ENCODE results near the gene FHOD1. TPM values are rescaled to one million over a fixed set of nuclear protein-coding genes. Genes with fewer than 3 reads are reported as not detected.
A peak's percentile ranks its signal among the peaks of the same experiment; 100 is the strongest.

The FHOD1 gene
- polyA plus RNA-seq, 2 donors, result 6.3 to 11.4 TPM

GRCh38 chr16:67252609-67253497 is 5.6 kb upstream of the FHOD1 start:
- H3K36me3 ChIP-seq (ENCODE audit: control insufficient read depth in 2 of 2, insufficient read depth in 2 of 2, low read length in 1 of 2), result no peaks in the 10 kb centered on the region
- no peaks in the 10 kb centered on the region for H3K9me3 ChIP-seq (ENCODE audit: control insufficient read depth in 2 of 2, insufficient read depth in 1 of 2, low read depth in 1 of 2, low read length in 1 of 2)
- peaks cover 0 to 8% of the 10 kb centered on the region in 2 donors for H3K27me3 ChIP-seq (ENCODE audit: control insufficient read depth in 1 of 2, insufficient read depth in 2 of 2, low read length in 2 of 2)
- no peak overlapping the region for H3K27ac ChIP-seq (ENCODE audit: low read depth in 2 of 2, low read length in 1 of 2)
- peaks cover 2 to 12% of the 10 kb centered on the region in 2 donors for H3K4me1 ChIP-seq (ENCODE audit: control insufficient read depth in 2 of 2, insufficient read depth in 2 of 2, low read length in 1 of 2)
- H3K4me3 ChIP-seq (ENCODE audit: low read depth in 1 of 2, low read length in 2 of 2), result no peak overlapping the region
- WGBS, 2 donors, result 86 to 94% methylated on average over 4 of the region's 4 CpGs

DNA sequence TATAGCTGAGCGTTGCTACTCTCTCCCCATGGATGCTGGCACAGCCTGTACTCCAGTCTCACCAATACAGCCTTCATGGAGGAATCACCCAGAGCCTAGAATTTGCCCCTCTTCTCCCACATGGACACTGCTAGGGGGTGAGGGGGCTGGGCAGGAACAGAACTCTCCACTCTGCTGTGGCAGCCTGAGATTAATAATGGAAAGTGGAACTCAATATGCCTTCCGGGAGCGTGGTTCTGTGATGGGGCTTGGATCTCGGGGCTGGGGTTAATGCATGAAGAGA is 2.7 kb upstream of the FHOD1 start:
- peaks cover 5 to 24% of the 10 kb centered on the region in 2 donors for H3K4me1 ChIP-seq (ENCODE audit: control insufficient read depth in 2 of 2, insufficient read depth in 2 of 2, low read length in 1 of 2)
- no peak overlapping the region for H3K4me3 ChIP-seq (ENCODE audit: low read depth in 1 of 2, low read length in 2 of 2)
- H3K27me3 ChIP-seq (ENCODE audit: control insufficient read depth in 1 of 2, insufficient read depth in 2 of 2, low read length in 2 of 2), result peaks cover 0 to 8% of the 10 kb centered on the region in 2 donors
- H3K9me3 ChIP-seq (ENCODE audit: control insufficient read depth in 2 of 2, insufficient read depth in 1 of 2, low read depth in 1 of 2, low read length in 1 of 2), result no peaks in the 10 kb centered on the region
- 69 to 77% methylated on average over 4 of the region's 4 CpGs for WGBS, 2 donors
- no peak overlapping the region for H3K27ac ChIP-seq (ENCODE audit: low read depth in 2 of 2, low read length in 1 of 2)
- H3K36me3 ChIP-seq (ENCODE audit: control insufficient read depth in 2 of 2, insufficient read depth in 2 of 2, low read length in 1 of 2), result no peaks in the 10 kb centered on the region

GRCh38 chr16:67249178-67250044 is 2.1 kb upstream of the FHOD1 start:
- H3K9me3 ChIP-seq (ENCODE audit: control insufficient read depth in 2 of 2, insufficient read depth in 1 of 2, low read depth in 1 of 2, low read length in 1 of 2), result no peaks in the 10 kb centered on the region
- no peaks in the 10 kb centered on the region for H3K36me3 ChIP-seq (ENCODE audit: control insufficient read depth in 2 of 2, insufficient read depth in 2 of 2, low read length in 1 of 2)
- peak overlapping the region; percentile 24 to 27 for H3K4me3 ChIP-seq (ENCODE audit: low read depth in 1 of 2, low read length in 2 of 2)
- no peak overlapping the region for H3K27ac ChIP-seq (ENCODE audit: low read depth in 2 of 2, low read length in 1 of 2)
- WGBS, 2 donors, result 21 to 23% methylated on average over 22 of the region's 22 CpGs
- H3K27me3 ChIP-seq (ENCODE audit: control insufficient read depth in 1 of 2, insufficient read depth in 2 of 2, low read length in 2 of 2), result peaks cover 0 to 8% of the 10 kb centered on the region in 2 donors
- H3K4me1 ChIP-seq (ENCODE audit: control insufficient read depth in 2 of 2, insufficient read depth in 2 of 2, low read length in 1 of 2), result peaks cover 9 to 28% of the 10 kb centered on the region in 2 donors

DNA sequence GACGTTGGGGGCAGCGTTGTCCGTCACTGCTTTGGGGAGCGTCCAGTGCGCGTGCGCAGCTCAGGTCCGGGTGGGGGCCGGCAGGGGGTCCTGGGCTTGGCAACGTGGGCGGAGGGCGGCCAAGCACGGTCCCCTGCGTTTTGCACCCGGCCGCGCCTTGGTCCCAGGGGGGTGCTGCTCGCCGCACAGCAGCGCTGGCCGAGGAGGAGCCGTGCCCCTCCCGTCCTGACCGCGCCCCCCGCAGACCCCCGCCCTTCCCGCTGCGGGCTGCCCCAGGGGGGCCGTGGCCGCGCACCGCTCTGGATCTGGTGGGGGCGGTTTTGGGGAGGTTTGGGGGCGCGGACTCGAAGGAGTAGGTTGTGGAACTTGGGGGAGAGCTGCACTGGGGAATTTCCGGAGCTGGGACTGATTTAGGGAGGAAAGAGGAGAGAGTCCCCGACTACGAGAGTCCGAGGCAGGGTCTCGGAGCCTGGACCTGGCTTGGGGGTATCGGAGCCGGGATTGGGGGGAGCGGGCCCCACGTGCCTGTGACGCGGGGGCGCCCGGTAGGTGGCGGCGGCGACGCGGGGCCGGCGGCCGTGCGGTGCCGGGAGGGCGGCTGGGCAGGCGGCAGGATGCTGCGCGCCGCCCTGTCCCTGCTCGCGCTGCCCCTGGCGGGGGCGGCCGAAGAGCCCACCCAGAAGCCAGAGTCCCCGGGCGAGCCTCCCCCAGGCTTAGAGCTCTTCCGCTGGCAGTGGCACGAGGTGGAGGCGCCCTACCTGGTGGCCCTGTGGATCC is 1.3 kb upstream of the FHOD1 start, which contains the start of gene SLC9A5:
TSS of gene SLC9A5 (plus strand) at position 579 of the 777 bp plus-strand sequence. CDS start at position 615, 36 bp downstream.
- Histone ChIP-seq H3K27ac (ENCODE audit: low read depth in 2 of 2, low read length in 1 of 2) (no peak within 1 kb of the TSS), H3K4me3 (ENCODE audit: low read depth in 1 of 2, low read length in 2 of 2) (peak within 1 kb of the TSS; percentile 24 to 27), H3K27me3 (ENCODE audit: control insufficient read depth in 1 of 2, insufficient read depth in 2 of 2, low read length in 2 of 2) (peaks cover 0 to 8% of the 10 kb centered on the region in 2 donors), H3K36me3 (ENCODE audit: control insufficient read depth in 2 of 2, insufficient read depth in 2 of 2, low read length in 1 of 2) (no peaks in the 10 kb centered on the region), H3K4me1 (ENCODE audit: control insufficient read depth in 2 of 2, insufficient read depth in 2 of 2, low read length in 1 of 2) (peaks cover 9 to 28% of the 10 kb centered on the region in 2 donors), H3K9me3 (ENCODE audit: control insufficient read depth in 2 of 2, insufficient read depth in 1 of 2, low read depth in 1 of 2, low read length in 1 of 2) (no peaks in the 10 kb centered on the region)
- 0 to 1% methylated on average over 62 to 75 of the region's 75 CpGs for WGBS, 2 donors

DNA sequence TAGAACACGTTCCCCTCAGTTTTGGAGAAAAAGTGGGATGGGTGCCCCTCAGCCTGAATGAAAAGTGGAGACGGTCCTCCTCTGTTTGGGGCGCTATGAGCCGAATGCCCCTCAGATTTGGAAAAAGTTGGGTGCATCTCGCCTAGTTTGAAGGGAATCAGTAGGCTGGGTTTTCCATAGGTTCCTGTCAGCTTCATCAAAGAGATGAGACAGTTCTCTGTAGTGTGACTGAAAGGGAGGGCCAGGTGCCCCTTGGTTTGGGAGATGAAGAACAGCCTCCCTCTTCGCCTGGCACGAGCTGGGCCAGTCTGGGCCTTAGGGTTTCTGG is 756 bp upstream of the FHOD1 start:
- WGBS, 2 donors, result 5 to 6% methylated on average over 7 of the region's 7 CpGs
- Histone ChIP-seq H3K4me1 (ENCODE audit: control insufficient read depth in 2 of 2, insufficient read depth in 2 of 2, low read length in 1 of 2) (peaks cover 9 to 28% of the 10 kb centered on the region in 2 donors), H3K27ac (ENCODE audit: low read depth in 2 of 2, low read length in 1 of 2) (no peak overlapping the region), H3K9me3 (ENCODE audit: control insufficient read depth in 2 of 2, insufficient read depth in 1 of 2, low read depth in 1 of 2, low read length in 1 of 2) (no peaks in the 10 kb centered on the region), H3K36me3 (ENCODE audit: control insufficient read depth in 2 of 2, insufficient read depth in 2 of 2, low read length in 1 of 2) (no peaks in the 10 kb centered on the region), H3K27me3 (ENCODE audit: control insufficient read depth in 1 of 2, insufficient read depth in 2 of 2, low read length in 2 of 2) (peaks cover 0 to 8% of the 10 kb centered on the region in 2 donors), H3K4me3 (ENCODE audit: low read depth in 1 of 2, low read length in 2 of 2) (peak overlapping the region; percentile 24 to 27)

GRCh38 chr16:67246756-67247191 is 507 bp downstream of the FHOD1 start:
- Histone ChIP-seq H3K4me3 (ENCODE audit: low read depth in 1 of 2, low read length in 2 of 2) (peak overlapping the region; percentile 51 to 70), H3K36me3 (ENCODE audit: control insufficient read depth in 2 of 2, insufficient read depth in 2 of 2, low read length in 1 of 2) (no peaks in the 10 kb centered on the region), H3K27me3 (ENCODE audit: control insufficient read depth in 1 of 2, insufficient read depth in 2 of 2, low read length in 2 of 2) (peaks cover 0 to 8% of the 10 kb centered on the region in 2 donors), H3K27ac (ENCODE audit: low read depth in 2 of 2, low read length in 1 of 2) (peak overlapping the region; percentile 84), H3K4me1 (ENCODE audit: control insufficient read depth in 2 of 2, insufficient read depth in 2 of 2, low read length in 1 of 2) (peaks cover 9 to 28% of the 10 kb centered on the region in 2 donors), H3K9me3 (ENCODE audit: control insufficient read depth in 2 of 2, insufficient read depth in 1 of 2, low read depth in 1 of 2, low read length in 1 of 2) (no peaks in the 10 kb centered on the region)
- WGBS, 2 donors, result 0% methylated on average over 26 of the region's 26 CpGs

- peaks cover 9 to 28% of the 10 kb centered on the region in 2 donors for H3K4me1 ChIP-seq (ENCODE audit: control insufficient read depth in 2 of 2, insufficient read depth in 2 of 2, low read length in 1 of 2)
- 1% methylated on average over 47 to 48 of the region's 48 CpGs for WGBS, 2 donors
- H3K9me3 ChIP-seq (ENCODE audit: control insufficient read depth in 2 of 2, insufficient read depth in 1 of 2, low read depth in 1 of 2, low read length in 1 of 2), result no peaks in the 10 kb centered on the region
- H3K36me3 ChIP-seq (ENCODE audit: control insufficient read depth in 2 of 2, insufficient read depth in 2 of 2, low read length in 1 of 2), result no peaks in the 10 kb centered on the region
- peak overlapping the region; percentile 51 to 70 for H3K4me3 ChIP-seq (ENCODE audit: low read depth in 1 of 2, low read length in 2 of 2)
- peaks cover 0 to 8% of the 10 kb centered on the region in 2 donors for H3K27me3 ChIP-seq (ENCODE audit: control insufficient read depth in 1 of 2, insufficient read depth in 2 of 2, low read length in 2 of 2)
- H3K27ac ChIP-seq (ENCODE audit: low read depth in 2 of 2, low read length in 1 of 2), result peak overlapping the region; percentile 84
Measured at GRCh38 chr16:67246081-67246755, 1.1 kb downstream of the FHOD1 start.

DNA sequence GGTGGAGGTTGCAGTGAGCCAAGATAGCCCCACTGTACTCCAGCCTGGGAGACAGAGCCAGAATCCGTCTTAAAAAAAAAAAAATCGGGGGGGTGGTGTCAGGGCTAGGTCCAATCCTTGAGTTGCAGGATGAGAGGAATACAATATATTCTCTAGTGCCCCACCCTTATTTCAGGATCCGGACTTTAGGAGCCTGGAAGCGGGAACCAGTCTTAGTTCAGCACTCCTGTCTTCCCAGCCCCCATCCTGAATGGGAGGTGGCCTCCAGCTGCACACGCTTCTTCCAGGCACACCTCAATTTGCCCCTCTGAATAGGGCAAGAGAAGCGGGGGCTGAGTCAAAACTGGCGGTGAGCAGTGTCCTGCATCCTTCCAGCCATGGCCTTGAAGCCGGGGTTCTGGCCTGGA is 1.6 kb downstream of the FHOD1 start:
- peak overlapping the region; percentile 51 to 70 for H3K4me3 ChIP-seq (ENCODE audit: low read depth in 1 of 2, low read length in 2 of 2)
- H3K27me3 ChIP-seq (ENCODE audit: control insufficient read depth in 1 of 2, insufficient read depth in 2 of 2, low read length in 2 of 2), result peaks cover 0 to 8% of the 10 kb centered on the region in 2 donors
- peaks cover 9 to 32% of the 10 kb centered on the region in 2 donors for H3K4me1 ChIP-seq (ENCODE audit: control insufficient read depth in 2 of 2, insufficient read depth in 2 of 2, low read length in 1 of 2)
- no peaks in the 10 kb centered on the region for H3K9me3 ChIP-seq (ENCODE audit: control insufficient read depth in 2 of 2, insufficient read depth in 1 of 2, low read depth in 1 of 2, low read length in 1 of 2)
- WGBS, 2 donors, result 16 to 18% methylated on average over 8 of the region's 8 CpGs
- H3K36me3 ChIP-seq (ENCODE audit: control insufficient read depth in 2 of 2, insufficient read depth in 2 of 2, low read length in 1 of 2), result no peaks in the 10 kb centered on the region
- H3K27ac ChIP-seq (ENCODE audit: low read depth in 2 of 2, low read length in 1 of 2), result peak overlapping the region; percentile 84
